OCI-M2 (cell line): ENCODE results near the gene SLC35B1.
"Not testable (repeated sequence)": the region's sequence is repeated elsewhere in the genome, so short reads cannot be mapped to it uniquely, and the experiment has no call there.

Experiments
- DNase-seq: peaks from one replicate; lab custom pipeline; 2025; ENCODE audit not compliant: unreplicated experiment; lab: John Stamatoyannopoulos, UW

The SLC35B1 gene

GRCh38 chr17:49734515-49735490 lies 27.0 kb upstream of the SLC35B1 start:
- DNase-seq, result no peak

- DNase-seq, result no peak
Observed at GRCh38 chr17:49731435-49731831, 23.7 kb upstream of the SLC35B1 start.

GRCh38 chr17:49730785-49731434 lies 23.1 kb upstream of the SLC35B1 start:
- no peak for DNase-seq

GRCh38 chr17:49730078-49730784 lies 22.5 kb upstream of the SLC35B1 start:
- no peak for DNase-seq

GRCh38 chr17:49729069-49729468 lies 21.3 kb upstream of the SLC35B1 start:
- DNase-seq, result no peak

- no peak for DNase-seq
Observed at GRCh38 chr17:49728425-49728824, 20.7 kb upstream of the SLC35B1 start.

GRCh38 chr17:49727380-49727779 lies 19.6 kb upstream of the SLC35B1 start:
- no peak for DNase-seq

- DNase-seq, result no peak
Observed at GRCh38 chr17:49725452-49726130, 17.8 kb upstream of the SLC35B1 start.

- DNase-seq, result not testable (repeated sequence)
Observed at GRCh38 chr17:49724552-49724951, 16.8 kb upstream of the SLC35B1 start.

- no peak for DNase-seq
Observed at GRCh38 chr17:49723423-49723822, 15.7 kb upstream of the SLC35B1 start.

- DNase-seq, result no peak
Observed at GRCh38 chr17:49722066-49722465, 14.3 kb upstream of the SLC35B1 start.

GRCh38 chr17:49717371-49717861 lies 9.7 kb upstream of the SLC35B1 start:
- no peak for DNase-seq

- no peak for DNase-seq
Observed at GRCh38 chr17:49716668-49717364, 9.1 kb upstream of the SLC35B1 start.

GRCh38 chr17:49715717-49716279 lies 8.0 kb upstream of the SLC35B1 start:
- DNase-seq, result no peak

GRCh38 chr17:49715216-49715615 lies 7.5 kb upstream of the SLC35B1 start:
- no peak for DNase-seq

GRCh38 chr17:49708515-49709183 lies 885 bp upstream of the SLC35B1 start:
- peak; percentile 31 for DNase-seq

GRCh38 chr17:49707246-49707607 lies 537 bp downstream of the SLC35B1 start:
- DNase-seq, result no peak

GRCh38 chr17:49705254-49705653 lies 2.5 kb downstream of the SLC35B1 start:
- DNase-seq, result no peak

- DNase-seq, result no peak
Observed at GRCh38 chr17:49703557-49704277, 4.0 kb downstream of the SLC35B1 start.
